HEK293T (cell line): ENCODE results near the gene SFT2D1.
"Not testable (repeated sequence)": the region's sequence is repeated elsewhere in the genome, so short reads cannot be mapped to it uniquely, and the experiment has no call there.

Experiments
- ARNT ChIP-seq: fragments of 450-650 bp; IDR thresholded peaks from 2 replicates; pipeline ENCODE4 v1.6.1; 2017; ENCODE audit warnings: mild to moderate bottlenecking
- BHLHE40 ChIP-seq: fragments of 450-650 bp; IDR thresholded peaks from 2 replicates; pipeline ENCODE4 v1.6.1; 2016; ENCODE audit warnings: mild to moderate bottlenecking, moderate library complexity, borderline replicate concordance
- FOXA1 ChIP-seq: fragments of 450-650 bp; IDR thresholded peaks from 2 replicates; pipeline ENCODE4 v1.6.1; 2016; ENCODE audit warnings: mild to moderate bottlenecking
- FOXK2 ChIP-seq: fragments of 450-650 bp; IDR thresholded peaks from 2 replicates; pipeline ENCODE4 v1.6.1; 2016; ENCODE audit warnings: mild to moderate bottlenecking
- PKNOX1 ChIP-seq: fragments of 450-650 bp; IDR thresholded peaks from 2 replicates; pipeline ENCODE4 v1.6.1; 2016
- SP1 ChIP-seq: fragments of 450-650 bp; IDR thresholded peaks from 2 replicates; pipeline ENCODE4 v1.6.1; 2017

- not testable (repeated sequence) for TF ChIP-seq PKNOX1, BHLHE40, ARNT, SP1, FOXA1, FOXK2
These were observed 20.1 kb upstream of the SFT2D1 start for GRCh38 chr6:166362427-166362826.
